ENCODE measurements around the gene NTPCR. TPM values are rescaled to one million over a fixed set of nuclear protein-coding genes. Genes with fewer than 3 reads are reported as not detected.

NTPCR gene
- total RNA-seq, 1 experiment from 2014 or later = 46.8 TPM

- ATAC-seq (no peak), DNase-seq (ENCODE audit: low read depth, low spot score) (no peak)
- H3K9me3 ChIP-seq (ENCODE audit: control insufficient read depth, insufficient read depth, low read depth, low read length) = no peaks in the 10 kb centered on the region
- intact Hi-C loops (cut with micrococcal nuclease; ENCODE audit: unreplicated experiment) = no loop called here
- in situ Hi-C loops (cut with HindIII; ENCODE audit: low pct_unique_long_range_greater_than_20kb, low sequenced_read_pairs) = no loop called here
- BruUV-seq (replicated peaks) = no TSS peak
- no peak overlapping the region for H3K27ac ChIP-seq (ENCODE audit: low read length)
- CTCF ChIA-PET = no interaction called here
- TF ChIP-seq POLR2AphosphoS5 (IDR thresholded peaks at IDR 0.05; ENCODE audit: low read depth, low read length) (no peak), CTCF (IDR thresholded peaks at IDR 0.05) (no peak), TCF7L2 (IDR thresholded peaks at IDR 0.05; ENCODE audit: low read depth, low read length) (no peak), SIN3A (IDR thresholded peaks at IDR 0.05; ENCODE audit: borderline replicate concordance, insufficient read depth, low read depth, low read length) (no peak)
- TF ChIP-seq, protein P1, sequence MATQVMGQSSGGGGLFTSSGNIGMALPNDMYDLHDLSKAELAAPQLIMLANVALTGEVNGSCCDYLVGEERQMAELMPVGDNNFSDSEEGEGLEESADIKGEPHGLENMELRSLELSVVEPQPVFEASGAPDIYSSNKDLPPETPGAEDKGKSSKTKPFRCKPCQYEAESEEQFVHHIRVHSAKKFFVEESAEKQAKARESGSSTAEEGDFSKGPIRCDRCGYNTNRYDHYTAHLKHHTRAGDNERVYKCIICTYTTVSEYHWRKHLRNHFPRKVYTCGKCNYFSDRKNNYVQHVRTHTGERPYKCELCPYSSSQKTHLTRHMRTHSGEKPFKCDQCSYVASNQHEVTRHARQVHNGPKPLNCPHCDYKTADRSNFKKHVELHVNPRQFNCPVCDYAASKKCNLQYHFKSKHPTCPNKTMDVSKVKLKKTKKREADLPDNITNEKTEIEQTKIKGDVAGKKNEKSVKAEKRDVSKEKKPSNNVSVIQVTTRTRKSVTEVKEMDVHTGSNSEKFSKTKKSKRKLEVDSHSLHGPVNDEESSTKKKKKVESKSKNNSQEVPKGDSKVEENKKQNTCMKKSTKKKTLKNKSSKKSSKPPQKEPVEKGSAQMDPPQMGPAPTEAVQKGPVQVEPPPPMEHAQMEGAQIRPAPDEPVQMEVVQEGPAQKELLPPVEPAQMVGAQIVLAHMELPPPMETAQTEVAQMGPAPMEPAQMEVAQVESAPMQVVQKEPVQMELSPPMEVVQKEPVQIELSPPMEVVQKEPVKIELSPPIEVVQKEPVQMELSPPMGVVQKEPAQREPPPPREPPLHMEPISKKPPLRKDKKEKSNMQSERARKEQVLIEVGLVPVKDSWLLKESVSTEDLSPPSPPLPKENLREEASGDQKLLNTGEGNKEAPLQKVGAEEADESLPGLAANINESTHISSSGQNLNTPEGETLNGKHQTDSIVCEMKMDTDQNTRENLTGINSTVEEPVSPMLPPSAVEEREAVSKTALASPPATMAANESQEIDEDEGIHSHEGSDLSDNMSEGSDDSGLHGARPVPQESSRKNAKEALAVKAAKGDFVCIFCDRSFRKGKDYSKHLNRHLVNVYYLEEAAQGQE (IDR thresholded peaks at IDR 0.05; ENCODE audit: insufficient read depth in 1 of 2, low read depth in 2 of 2, low read length in 1 of 2) = no peak
- no peaks in the 10 kb centered on the region for H3K4me1 ChIP-seq (ENCODE audit: control insufficient read depth, insufficient read depth, low read length)
- H3K36me3 ChIP-seq (ENCODE audit: control insufficient read depth, insufficient read depth, low read length) = no peaks in the 10 kb centered on the region; the same call in 1 of the 2 replicates
- H3K4me3 ChIP-seq (ENCODE audit: low read depth in 2 of 2, low read length in 2 of 2) = no peak overlapping the region
- POLR2A ChIA-PET = no interaction called here
- H3K27me3 ChIP-seq (ENCODE audit: control insufficient read depth, insufficient read depth, low read length) = no peaks in the 10 kb centered on the region
Measured at GRCh38 chr1:232965124-232965911, 14.9 kb downstream of the NTPCR start.

GRCh38 chr1:232965912-232966217, 15.5 kb downstream of the NTPCR start:
- no peak overlapping the region for H3K4me3 ChIP-seq (ENCODE audit: low read depth in 2 of 2, low read length in 2 of 2)
- POLR2A ChIA-PET = no interaction called here
- TF ChIP-seq CTCF (IDR thresholded peaks at IDR 0.05) (no peak), SIN3A (IDR thresholded peaks at IDR 0.05; ENCODE audit: borderline replicate concordance, insufficient read depth, low read depth, low read length) (no peak), TCF7L2 (IDR thresholded peaks at IDR 0.05; ENCODE audit: low read depth, low read length) (no peak), POLR2AphosphoS5 (IDR thresholded peaks at IDR 0.05; ENCODE audit: low read depth, low read length) (no peak)
- TF ChIP-seq, protein P1 (IDR thresholded peaks at IDR 0.05; ENCODE audit: insufficient read depth in 1 of 2, low read depth in 2 of 2, low read length in 1 of 2) = no peak
- intact Hi-C loops (cut with micrococcal nuclease; ENCODE audit: unreplicated experiment) (no loop called here), in situ Hi-C loops (cut with HindIII; ENCODE audit: low pct_unique_long_range_greater_than_20kb, low sequenced_read_pairs) (no loop called here)
- no peak overlapping the region for H3K27ac ChIP-seq (ENCODE audit: low read length)
- H3K4me1 ChIP-seq (ENCODE audit: control insufficient read depth, insufficient read depth, low read length) = no peaks in the 10 kb centered on the region
- DNase-seq (ENCODE audit: low read depth, low spot score) = no peak
- CTCF ChIA-PET = no interaction called here
- BruUV-seq (replicated peaks) = no TSS peak
- ATAC-seq = no peak
- no peaks in the 10 kb centered on the region for H3K9me3 ChIP-seq (ENCODE audit: control insufficient read depth, insufficient read depth, low read depth, low read length)
- no peaks in the 10 kb centered on the region; the same call in 1 of the 2 replicates for H3K36me3 ChIP-seq (ENCODE audit: control insufficient read depth, insufficient read depth, low read length)
- no peaks in the 10 kb centered on the region for H3K27me3 ChIP-seq (ENCODE audit: control insufficient read depth, insufficient read depth, low read length)

All from Panc1 (cell line).